Measurements from ENCODE around the gene TPST2. TPM values are rescaled to one million over a fixed set of nuclear protein-coding genes. Genes with fewer than 3 reads are reported as not detected.
A peak's percentile ranks its signal among the peaks of the same experiment; 100 is the strongest.

TPST2 gene
- total RNA-seq, 1 experiment from 2014 or later = 11.8 TPM

DNA sequence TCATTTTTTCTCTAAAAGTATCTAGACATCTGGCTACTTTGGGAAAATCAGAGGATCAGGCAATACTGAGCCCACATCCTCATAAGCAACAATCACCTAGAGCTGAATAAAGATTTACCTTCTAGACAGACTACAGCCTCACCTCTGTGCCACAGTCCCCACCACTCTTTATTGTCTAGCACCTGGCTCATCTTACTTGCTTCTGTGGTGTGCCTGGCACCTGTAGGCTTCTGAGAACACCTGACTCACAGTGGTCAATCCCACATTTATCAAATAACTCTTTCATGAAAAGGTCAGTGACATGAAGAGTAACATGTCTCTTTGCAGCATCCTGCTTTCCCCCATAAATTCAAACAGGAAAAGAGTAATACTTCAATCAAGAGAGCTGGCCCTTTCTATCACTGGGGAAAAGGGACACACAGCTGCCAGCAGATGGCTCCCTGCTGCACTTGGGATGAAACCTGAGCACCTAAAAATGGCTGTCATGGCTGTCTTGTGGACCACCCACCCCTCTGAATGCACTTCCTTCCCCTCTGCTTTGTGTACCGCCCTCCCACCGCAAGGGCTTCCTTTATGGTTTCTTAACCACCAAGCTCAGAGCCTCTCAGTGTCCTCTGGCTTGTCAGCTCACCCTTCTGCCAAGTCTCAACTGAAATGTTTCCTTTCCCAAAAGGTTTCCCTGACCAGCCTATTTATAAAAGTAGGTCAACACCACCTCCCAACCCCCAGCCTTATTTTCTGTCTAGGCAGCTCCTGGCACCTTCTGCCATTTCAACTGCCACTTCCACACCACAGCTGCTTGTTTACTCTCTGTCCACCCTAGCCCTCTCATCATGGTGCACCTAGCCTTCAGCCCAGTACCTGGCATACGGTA lies 87.0 kb downstream of the TPST2 start:
- H3K36me3 ChIP-seq (ENCODE audit: control insufficient read depth in 1 of 2, insufficient read depth in 2 of 2, low read length in 2 of 2) = peaks cover 53 to 70% of the 10 kb centered on the region in 2 experiments
- no peak overlapping the region for H3K4me3 ChIP-seq (replicated peaks in 1 of 2; ENCODE audit: low read depth in 1 of 2, low read length in 2 of 2)
- DNase-seq (ENCODE audit: low read depth, low spot score) = no peak
- 0 out of 2 replicates have a peak overlapping the region, but pooled peaks have one; percentile 24 for H3K27ac ChIP-seq (ENCODE audit: low read depth, low read length)
- POLR2A ChIA-PET = interaction anchor here (1.1 kb wide), 1 partner anchor 163 kb away, joined by 3 read pairs; no protein-coding TSS in a partner anchor
- BruUV-seq (replicated peaks) = no TSS peak
- no peak overlapping the region for H3K4me2 ChIP-seq (ENCODE audit: low read length)
- ATAC-seq = peak; percentile 79
- no peak for TF ChIP-seq SP1 (IDR thresholded peaks at IDR 0.05; ENCODE audit: low read depth)
- no peak for TF ChIP-seq EZH2phosphoT487 (IDR thresholded peaks at IDR 0.05; ENCODE audit: borderline replicate concordance)
- TF ChIP-seq, protein P1, sequence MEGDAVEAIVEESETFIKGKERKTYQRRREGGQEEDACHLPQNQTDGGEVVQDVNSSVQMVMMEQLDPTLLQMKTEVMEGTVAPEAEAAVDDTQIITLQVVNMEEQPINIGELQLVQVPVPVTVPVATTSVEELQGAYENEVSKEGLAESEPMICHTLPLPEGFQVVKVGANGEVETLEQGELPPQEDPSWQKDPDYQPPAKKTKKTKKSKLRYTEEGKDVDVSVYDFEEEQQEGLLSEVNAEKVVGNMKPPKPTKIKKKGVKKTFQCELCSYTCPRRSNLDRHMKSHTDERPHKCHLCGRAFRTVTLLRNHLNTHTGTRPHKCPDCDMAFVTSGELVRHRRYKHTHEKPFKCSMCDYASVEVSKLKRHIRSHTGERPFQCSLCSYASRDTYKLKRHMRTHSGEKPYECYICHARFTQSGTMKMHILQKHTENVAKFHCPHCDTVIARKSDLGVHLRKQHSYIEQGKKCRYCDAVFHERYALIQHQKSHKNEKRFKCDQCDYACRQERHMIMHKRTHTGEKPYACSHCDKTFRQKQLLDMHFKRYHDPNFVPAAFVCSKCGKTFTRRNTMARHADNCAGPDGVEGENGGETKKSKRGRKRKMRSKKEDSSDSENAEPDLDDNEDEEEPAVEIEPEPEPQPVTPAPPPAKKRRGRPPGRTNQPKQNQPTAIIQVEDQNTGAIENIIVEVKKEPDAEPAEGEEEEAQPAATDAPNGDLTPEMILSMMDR (IDR thresholded peaks at IDR 0.05 in 2 of 3, conservative IDR thresholded peaks at IDR 0.05 in 1 of 3; ENCODE audit: borderline replicate concordance in 1 of 3, insufficient read depth in 1 of 3, low read depth in 2 of 3, low read length in 2 of 3) = peak; percentile 28 to 65 (median 62); a peak in 4 of 6 replicates
- no peak for TF ChIP-seq POLR2A (IDR thresholded peaks at IDR 0.05; ENCODE audit: borderline replicate concordance, extremely low read depth, insufficient read depth, insufficient read length)
- no peak for TF ChIP-seq TCF7L2 (IDR thresholded peaks at IDR 0.05; ENCODE audit: borderline replicate concordance, extremely low read depth, insufficient read depth, insufficient read length)
- TF ChIP-seq EZH2 (IDR thresholded peaks at IDR 0.05) = no peak
- TF ChIP-seq POLR2AphosphoS5 (IDR thresholded peaks at IDR 0.05; ENCODE audit: low read depth, low read length) = no peak
- TF ChIP-seq MAX (IDR thresholded peaks at IDR 0.05) = no peak
- TF ChIP-seq JUND (IDR thresholded peaks at IDR 0.05) = no peak
- peak; percentile 37 for TF ChIP-seq RAD21 (IDR thresholded peaks at IDR 0.05; ENCODE audit: low read depth)
- TF ChIP-seq ZFX (IDR thresholded peaks at IDR 0.05) = no peak
- TF ChIP-seq YY1 (IDR thresholded peaks at IDR 0.05; ENCODE audit: extremely low read depth, insufficient replicate concordance, low read depth, low read length) = no peak
- no peak for TF ChIP-seq SRF (IDR thresholded peaks at IDR 0.05; ENCODE audit: low read depth)
- no peak overlapping the region for H2AFZ ChIP-seq (ENCODE audit: low read depth, low read length, poor library complexity, severe bottlenecking)
- H3K27me3 ChIP-seq (ENCODE audit: insufficient read depth, low read length) = no peaks in the 10 kb centered on the region
- no peaks in the 10 kb centered on the region; the same call in 1 of the 2 replicates for H3K79me2 ChIP-seq (ENCODE audit: insufficient read depth, low read length)
- no peaks in the 10 kb centered on the region for H3K9me3 ChIP-seq (ENCODE audit: control insufficient read depth in 1 of 2, insufficient read depth in 1 of 2, low read depth in 1 of 2, low read length in 2 of 2)
- no peaks in the 10 kb centered on the region for H4K20me1 ChIP-seq (ENCODE audit: insufficient read depth)
- no peaks in the 10 kb centered on the region for H3K9me2 ChIP-seq (ENCODE audit: insufficient read depth)
- H3K4me1 ChIP-seq (ENCODE audit: control insufficient read depth in 1 of 2, insufficient read depth in 2 of 2, low read length in 2 of 2) = no peaks in the 10 kb centered on the region
- H3K9ac ChIP-seq (ENCODE audit: low read length) = no peak overlapping the region
- intact Hi-C loops (cut with micrococcal nuclease) = loop anchor here (5.0 kb wide), 1 partner anchor 164 kb away; no protein-coding TSS in a partner anchor
- RAD21 ChIA-PET (ENCODE audit: low non-redundant PET in 1 of 2, low total read pairs in 2 of 2, uncharacterized antibody in 2 of 2, unreplicated experiment in 2 of 2) = no interaction called here
- CTCF ChIA-PET = interaction anchor here (1.0 to 2.3 kb wide), 3 partner anchors 10 to 163 kb away, joined by 3 to 7 read pairs (median 5); partner anchors contain the start of genes HPS4 and SRRD

Measured in HCT116 (cell line).